CD4-positive, alpha-beta T cell treated with Interleukin-12 subunit alpha and Interleukin-12 subunit beta, for 1 hour (primary cell): ENCODE results near the gene IL1RN.

Experiments
- DNase-seq: peaks from one replicate; pipeline ENCODE4 v3.0.0-alpha.2; 2020

IL1RN gene

DNA sequence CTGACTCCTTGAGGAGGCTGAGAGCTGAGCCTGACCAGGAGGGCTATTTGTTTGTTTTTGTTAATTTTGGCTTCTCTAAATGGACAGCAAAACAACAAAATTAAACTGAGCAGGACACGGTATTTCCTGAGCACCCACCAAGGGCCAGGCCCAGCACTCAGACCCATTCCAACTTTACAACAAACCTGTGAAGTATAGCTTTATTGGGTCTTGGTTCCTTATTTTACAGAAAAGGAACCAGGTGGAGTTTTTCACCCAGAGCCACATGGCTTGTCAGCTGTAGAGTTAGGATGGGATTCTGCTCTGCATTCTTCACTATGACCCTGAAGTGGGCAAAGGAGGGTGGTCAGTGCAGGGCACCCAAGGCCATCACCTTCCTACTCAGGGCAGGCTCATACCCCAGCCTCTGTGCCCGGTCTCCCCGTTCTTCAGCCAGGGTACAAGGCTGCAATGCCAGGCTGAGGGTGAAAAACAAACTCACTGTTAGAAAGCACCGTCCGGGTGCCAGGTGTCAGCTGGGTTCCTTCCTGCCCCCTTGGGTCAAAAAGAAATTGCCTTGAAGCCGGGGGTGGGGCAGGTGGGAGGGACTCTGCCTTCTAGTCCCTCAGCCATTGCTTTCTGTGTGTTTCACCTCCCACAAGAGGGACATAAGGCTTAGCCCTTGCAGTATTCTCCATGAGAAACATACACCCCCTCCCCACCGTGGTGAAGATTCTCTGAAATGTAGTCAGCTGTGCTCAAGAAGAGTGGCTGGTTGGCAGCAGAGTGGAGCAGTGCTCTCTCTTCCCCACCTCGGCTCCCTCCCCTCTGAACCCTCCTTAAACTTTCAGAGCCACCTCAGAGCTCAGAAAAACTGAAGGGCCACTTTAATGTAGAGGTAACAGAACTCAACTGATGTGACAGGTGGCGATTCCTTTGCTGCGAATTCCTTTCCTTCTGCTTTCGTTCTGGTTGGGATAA, 48.6 kb downstream of the IL1RN start:
- DNase-seq = peak; percentile 42

DNA sequence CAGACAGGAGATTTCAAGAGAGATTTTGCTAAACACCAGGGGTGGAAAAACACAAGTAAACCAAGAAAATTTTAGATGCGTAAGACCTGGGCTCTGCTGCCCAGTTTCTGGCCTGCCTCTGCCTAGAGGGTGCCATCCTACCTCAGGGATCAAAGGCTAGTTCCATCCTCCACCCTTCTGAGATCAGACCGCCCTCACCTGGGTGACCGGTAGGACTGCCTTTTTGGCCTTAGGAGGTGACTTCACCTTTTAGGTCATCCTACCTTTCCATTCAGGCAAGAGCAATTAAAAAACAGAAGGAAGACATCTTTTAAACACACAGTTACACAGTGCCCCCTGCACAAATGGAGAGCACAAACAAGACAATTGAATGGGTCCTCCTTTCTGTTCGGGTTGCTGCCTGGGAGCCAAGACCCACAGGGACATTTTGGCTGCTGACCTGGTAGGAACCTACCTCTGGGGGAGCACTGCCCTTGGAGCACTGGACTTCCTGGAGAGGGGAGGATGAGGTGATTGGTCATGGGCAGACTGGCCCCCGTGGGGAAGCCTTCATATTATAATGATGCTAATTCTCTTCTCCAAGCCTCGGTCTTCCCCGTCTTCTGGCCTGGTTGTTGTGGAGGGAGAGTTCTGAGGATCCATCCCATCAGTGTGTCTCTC, 49.4 kb downstream of the IL1RN start:
- no peak for DNase-seq

DNA sequence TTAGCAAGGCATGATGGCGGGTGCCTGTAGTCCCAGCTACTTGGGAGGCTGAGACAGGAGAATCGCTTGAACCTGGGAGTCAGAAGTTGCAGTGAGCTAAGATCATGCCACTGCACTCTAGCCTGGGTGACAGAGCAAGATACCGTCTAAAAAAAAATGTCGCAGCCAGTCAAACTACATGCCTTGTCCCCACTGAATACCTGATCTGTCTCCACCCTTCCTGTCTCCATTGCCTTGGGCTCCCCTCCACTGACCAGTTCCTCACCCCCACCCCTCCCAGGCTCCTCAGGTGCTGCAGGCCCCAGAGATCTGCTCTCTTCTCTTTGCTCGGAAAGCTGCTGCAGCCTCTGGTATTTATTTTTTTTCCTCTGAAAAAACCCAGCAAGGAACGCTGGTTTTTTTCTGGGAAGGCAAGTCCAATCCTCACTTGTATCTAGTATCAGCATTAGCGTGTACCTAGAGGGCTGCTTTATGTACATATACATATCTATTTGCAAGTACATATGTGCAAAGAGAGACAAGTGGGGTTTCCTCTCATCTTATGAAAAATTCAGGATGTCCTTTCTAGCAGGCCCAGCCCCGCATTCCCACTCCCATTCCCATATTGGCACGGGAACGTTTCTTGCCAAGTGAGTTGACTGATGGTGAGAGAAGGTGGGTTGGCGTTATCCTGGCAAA, 50.8 kb downstream of the IL1RN start:
- DNase-seq = no peak

DNA sequence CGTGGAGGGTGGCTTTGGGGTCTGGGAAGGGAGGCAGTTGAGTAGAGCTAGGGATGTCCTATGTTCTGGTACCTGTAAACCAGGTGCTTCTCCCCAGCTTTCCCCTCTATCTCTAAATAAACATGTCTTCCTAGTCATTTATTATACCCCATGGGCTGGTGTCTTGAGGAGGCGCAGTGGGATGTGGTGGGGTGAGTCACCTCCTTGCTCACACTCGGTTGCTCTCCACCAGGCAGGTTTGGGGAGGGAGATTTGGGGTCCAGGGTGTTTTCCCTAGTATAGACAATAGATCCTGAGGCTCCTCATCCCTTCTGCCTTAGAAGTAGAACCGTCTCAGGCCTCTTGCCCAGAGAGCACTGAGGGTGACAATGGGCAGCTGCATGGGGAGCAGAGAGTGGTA, 51.5 kb downstream of the IL1RN start:
- DNase-seq = no peak

DNA sequence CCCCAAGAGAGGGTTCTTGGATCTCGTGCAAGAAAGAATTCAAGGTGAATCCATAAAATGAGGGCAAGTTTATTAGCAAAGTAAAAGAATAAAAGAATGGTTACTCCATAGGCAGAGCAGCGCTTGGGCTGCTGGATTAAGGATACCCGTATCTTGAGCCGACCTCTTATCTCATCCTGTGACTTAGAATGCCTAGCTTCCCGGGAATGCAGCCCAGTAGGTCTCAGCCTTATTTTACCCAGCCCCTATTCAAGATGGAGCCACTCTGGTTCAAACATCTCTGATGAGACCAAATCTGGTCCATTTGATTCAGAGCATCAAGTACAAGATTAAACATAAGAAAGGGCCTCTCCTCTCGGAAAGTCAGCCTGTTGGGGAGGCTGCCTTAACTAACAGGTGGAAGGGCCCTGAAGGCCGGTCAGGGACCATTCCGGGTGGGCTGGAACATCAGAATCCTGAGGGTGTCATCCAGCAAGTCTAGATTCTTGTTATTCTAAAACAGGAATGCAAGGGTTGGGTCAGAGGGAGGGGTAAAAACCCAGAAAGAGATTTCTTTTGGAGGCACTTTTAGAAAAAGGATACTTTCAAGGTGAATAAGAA, 52.1 kb downstream of the IL1RN start:
- no peak for DNase-seq

DNA sequence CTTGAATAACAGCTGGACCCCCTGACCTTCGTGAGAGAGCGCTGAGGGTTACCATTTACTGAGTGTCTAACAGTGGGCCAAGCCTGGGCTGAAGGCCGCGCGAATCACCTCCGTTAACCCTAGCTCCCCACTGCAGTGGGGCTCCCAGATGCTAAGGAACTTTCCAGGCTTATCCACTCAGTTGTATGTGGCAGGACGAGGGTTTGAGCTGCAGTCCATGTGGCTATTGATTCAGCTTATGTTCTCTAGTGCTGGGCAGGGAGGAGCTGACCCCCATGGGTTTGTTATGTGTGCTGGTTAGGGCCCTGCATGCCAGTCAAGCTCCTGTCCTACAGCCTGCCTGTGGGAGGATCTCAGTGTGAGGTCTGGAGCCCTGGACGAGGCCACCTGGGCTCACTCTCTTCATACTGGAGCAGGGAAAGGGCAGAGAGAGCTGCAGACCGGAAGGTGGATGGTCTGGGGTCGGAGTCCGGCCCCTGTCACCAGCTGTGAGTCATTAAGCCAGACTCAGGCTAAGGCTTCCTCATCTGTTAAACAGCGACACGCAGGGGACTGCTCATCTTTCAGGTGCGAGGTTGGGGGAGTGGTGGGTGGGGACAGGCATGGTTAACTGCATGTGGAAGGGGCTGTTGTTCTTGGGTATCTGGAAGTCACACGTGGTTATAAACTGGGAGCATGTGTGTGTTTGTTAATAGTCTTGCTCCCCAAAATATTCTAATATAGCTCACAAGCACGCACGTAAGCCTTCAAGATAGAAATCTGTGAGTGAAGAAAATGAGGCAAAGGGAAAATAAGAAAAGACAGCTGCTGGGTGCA, 52.9 kb downstream of the IL1RN start:
- no peak for DNase-seq

DNA sequence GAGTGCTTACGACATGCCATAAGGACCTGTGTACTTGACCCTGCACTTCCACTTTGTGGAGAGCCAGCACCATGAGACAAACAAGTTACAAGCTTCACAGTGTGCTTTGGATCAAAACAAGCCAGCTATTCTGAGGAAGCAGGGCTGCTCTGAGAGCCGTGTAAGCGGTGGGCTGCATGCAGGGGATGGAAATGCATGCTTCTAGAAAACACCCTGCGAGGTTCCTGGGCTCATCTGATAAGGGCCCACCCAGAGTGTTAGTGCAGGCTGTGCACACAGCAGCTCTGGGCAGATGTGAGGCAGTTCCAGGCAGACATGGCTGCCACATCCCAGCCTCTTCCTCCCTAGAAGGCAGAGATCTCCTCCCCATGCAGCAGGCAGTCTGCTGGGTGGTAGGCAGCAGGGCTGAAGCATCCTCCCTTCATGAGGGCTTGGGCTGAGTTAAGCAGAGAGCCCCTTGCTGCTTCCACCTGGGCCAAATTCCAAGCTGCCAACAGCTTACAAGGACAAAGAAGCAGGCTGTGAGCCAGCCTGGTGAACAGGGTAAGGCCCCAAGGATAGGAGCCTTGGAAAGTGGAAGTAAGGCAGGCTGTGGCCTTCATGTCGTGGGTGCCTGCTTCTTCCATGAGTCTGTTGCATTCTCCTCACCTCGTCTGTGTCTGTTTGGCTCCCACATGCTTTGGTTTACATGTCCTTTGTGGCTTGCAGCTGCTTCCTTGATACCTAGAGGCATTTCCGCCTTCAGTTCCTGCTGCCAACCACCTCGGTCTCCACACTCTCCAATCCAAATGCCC, 54.1 kb downstream of the IL1RN start:
- DNase-seq = no peak

DNA sequence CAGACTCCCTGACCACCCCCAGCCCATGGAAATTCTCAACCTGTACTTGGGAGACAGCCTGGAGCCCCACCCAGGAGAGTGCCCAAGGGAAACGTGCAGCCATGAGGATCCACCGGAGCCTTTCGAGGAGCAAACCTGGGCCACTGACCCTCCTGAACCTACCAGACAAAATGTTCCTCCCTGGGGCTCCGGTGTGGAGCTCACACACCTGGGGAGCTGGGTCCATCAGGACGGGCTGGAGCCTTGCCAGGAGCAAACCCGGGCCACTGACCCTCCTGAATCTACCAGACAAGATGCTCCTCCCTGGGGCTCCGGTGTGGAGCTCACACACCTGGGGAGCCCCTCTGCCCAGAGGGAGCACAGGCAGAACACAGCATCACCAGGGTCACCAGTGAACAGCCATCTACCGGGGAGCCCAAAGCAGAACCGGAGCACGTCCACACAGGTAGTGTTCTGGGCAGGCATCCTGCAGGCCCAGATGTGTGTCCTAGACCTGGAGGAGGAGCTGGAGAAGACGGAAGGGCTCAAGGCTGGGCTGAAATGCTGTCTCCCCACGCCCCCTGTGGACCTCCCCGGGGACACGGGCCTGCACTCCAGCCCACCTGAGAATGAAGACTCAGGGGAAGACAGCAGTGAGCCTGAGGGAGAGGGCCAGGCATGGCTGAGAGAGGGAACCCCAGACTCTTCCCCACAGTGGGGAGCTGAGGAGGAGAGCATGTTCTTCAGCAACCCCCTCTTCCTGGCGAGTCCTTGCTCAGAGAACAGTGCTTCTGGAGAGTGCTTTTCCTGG, 55.3 kb downstream of the IL1RN start:
- no peak for DNase-seq

DNA sequence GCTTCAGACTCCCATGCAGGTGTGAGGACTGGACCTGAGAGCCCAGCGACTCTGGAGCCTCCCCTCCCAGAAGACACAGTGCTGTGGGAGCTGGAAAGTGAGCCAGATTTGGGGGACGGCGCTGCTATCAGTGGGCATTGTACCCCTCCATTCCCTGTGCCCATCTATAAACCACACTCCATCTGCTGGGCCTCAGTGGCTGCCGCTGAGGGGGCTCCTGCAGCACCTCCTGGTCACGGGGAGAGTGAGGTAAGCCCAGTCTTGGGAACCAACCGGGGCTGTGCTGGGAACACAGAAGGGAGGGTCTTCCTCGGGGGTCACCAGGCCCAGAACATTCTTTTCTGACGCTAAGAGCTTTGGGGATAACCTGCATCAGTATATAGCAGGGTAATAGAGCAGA, 55.9 kb downstream of the IL1RN start:
- no peak for DNase-seq
